HepG2 (cell line): ENCODE data around the gene CRAMP1. TPM values are rescaled to one million over a fixed set of nuclear protein-coding genes. Genes with fewer than 3 reads are reported as not detected.

ENCODE experiments used
- ATAC-seq: fragments of 200-7000 bp; cut with Tn5 transposase; 3 replicates; pipeline ENCODE4 v1.9.1; 2020; ENCODE audit warnings: mild to moderate bottlenecking, moderate library complexity
- BruUV-seq: library from RNA; stranded (reverse); fragments of 400-500 nt; replicated peaks from 2 replicates; lab custom pipeline; 2021; lab: Mats Ljungman, UMichigan
- CTCF ChIA-PET: fragments of 300-600 bp; formaldehyde crosslinking; extraction: SDS; loops from one replicate; lab custom pipeline; 2021; ENCODE audit warnings: low total read pairs, inconsistent platforms, low intra/inter-chr PET ratio; lab: Yijun Ruan, JAX
- POLR2A ChIA-PET: fragments of 350-600 bp; sonication (Branson Sonifier 250); formaldehyde crosslinking; loops from one replicate; lab custom pipeline; 2020; ENCODE audit warnings: antibody characterized with exemption, inconsistent platforms; lab: Yijun Ruan, JAX
- DNase-seq: peaks from one replicate; pipeline ENCODE4 v3.0.0-alpha.2; 2015; ENCODE audit warnings: low spot score
- FAIRE-seq: peaks from 3 replicates; lab custom pipeline; 2011; peaks lifted over from hg19 to GRCh38; lab: Jason Lieb, UNC
- H2AFZ ChIP-seq: one replicate; pipeline ENCODE4 v1.6.1; 2011; ENCODE audit warnings: low read length, inconsistent platforms
- H3K27ac ChIP-seq: fragments of 300-600 bp; 3 replicates; pipeline ENCODE4 v1.8.0; 2011; ENCODE audit warnings: mixed run types, mild to moderate bottlenecking, mixed read lengths, low read length, inconsistent platforms; ENCODE audit not compliant: insufficient read depth; ENCODE audit errors: extremely low read length
- H3K27me3 ChIP-seq, 2 experiments: fragments of 200-600 bp in 1 of 2; 2 replicates in 1 of 2; 3 replicates in 1 of 2; pipeline versions ENCODE4 v1.6.0 to v1.8.0; 2011; ENCODE audit warnings: low read length in 2 of 2, mild to moderate bottlenecking in 2 of 2, moderate library complexity in 2 of 2, inconsistent platforms in 1 of 2; ENCODE audit not compliant: insufficient read depth in 2 of 2, control insufficient read depth in 1 of 2
- H3K36me3 ChIP-seq, 2 experiments: fragments of 200-600 bp in 1 of 2; replicated peaks in 1 of 2; 2 replicates in 1 of 2; 3 replicates in 1 of 2; pipeline versions ENCODE4 v1.5.1 to v1.8.0; 2011; ENCODE audit warnings: low read length in 2 of 2, inconsistent platforms in 1 of 2; ENCODE audit not compliant: insufficient read depth in 2 of 2, control insufficient read depth in 1 of 2
- H3K4me1 ChIP-seq: 2 replicates; pipeline ENCODE4 v1.5.1; 2012; ENCODE audit warnings: low read length, inconsistent platforms; ENCODE audit not compliant: insufficient read depth
- H3K4me2 ChIP-seq: 2 replicates; pipeline ENCODE4 v1.6.0; 2011; ENCODE audit warnings: low read depth, low read length, inconsistent platforms
- H3K4me3 ChIP-seq, 3 experiments: fragments of 200-600 bp in 1 of 3; sonication (generic), shearing (Covaris generic) in 1 of 3; replicated peaks in 1 of 3; 2 replicates each; pipeline ENCODE4 v1.5.1; 2011 to 2016; ENCODE audit warnings: low read length in 3 of 3, inconsistent platforms in 2 of 3, low read depth in 2 of 3, mild to moderate bottlenecking in 2 of 3, control low read depth in 1 of 3, mixed read lengths in 1 of 3; ENCODE audit not compliant: insufficient read depth in 1 of 3
- H3K79me2 ChIP-seq: one replicate; pipeline ENCODE4 v1.6.1; 2011; ENCODE audit warnings: low read length, inconsistent platforms; ENCODE audit not compliant: insufficient read depth
- H3K9ac ChIP-seq: 2 replicates; pipeline ENCODE4 v1.6.0; 2011; ENCODE audit warnings: mild to moderate bottlenecking, low read depth, low read length, inconsistent platforms; ENCODE audit not compliant: insufficient read depth
- H3K9me3 ChIP-seq: 2 replicates; pipeline ENCODE4 v1.5.1; 2012; ENCODE audit warnings: mild to moderate bottlenecking, low read length
- H4K20me1 ChIP-seq: 2 replicates; pipeline ENCODE4 v1.6.0; 2011; ENCODE audit warnings: inconsistent platforms, mild to moderate bottlenecking, low read length, moderate library complexity; ENCODE audit not compliant: insufficient read depth
- DMTF1 ChIP-seq: sonication (generic); formaldehyde crosslinking; IDR thresholded peaks from 2 replicates; pipeline ENCODE4 v1.4.0; 2020; ENCODE audit warnings: mild to moderate bottlenecking, missing genetic modification reagents
- GMEB2 ChIP-seq: IDR thresholded peaks from 2 replicates; pipeline ENCODE4 v1.6.1; 2016; ENCODE audit warnings: missing biosample characterization, missing genetic modification reagents, low read depth
- MYPOP ChIP-seq: sonication (generic); formaldehyde crosslinking; IDR thresholded peaks from 2 replicates; pipeline ENCODE4 v1.8.1; 2023; ENCODE audit warnings: mild to moderate bottlenecking, moderate library complexity, missing genetic modification reagents
- NFE2L1 ChIP-seq: sonication (generic); formaldehyde crosslinking; IDR thresholded peaks from 2 replicates; pipeline ENCODE4 v1.4.0; 2020; ENCODE audit warnings: missing genetic modification reagents, mild to moderate bottlenecking, borderline replicate concordance
- PLRG1 ChIP-seq: fragments of 450-650 bp; conservative IDR thresholded peaks from 2 replicates; pipeline ENCODE4 v1.6.1; 2016
- SNAI1 ChIP-seq: sonication (generic); formaldehyde crosslinking; IDR thresholded peaks from 2 replicates; pipeline ENCODE4 v1.5.0; 2020; ENCODE audit warnings: mild to moderate bottlenecking, missing genetic modification reagents, borderline replicate concordance
- SPEN ChIP-seq: sonication (generic); formaldehyde crosslinking; IDR thresholded peaks from 2 replicates; pipeline ENCODE4 v1.5.1; 2020; ENCODE audit warnings: low read depth, mild to moderate bottlenecking, missing genetic modification reagents
- TCF12 ChIP-seq, 2 experiments: fragments of 450-650 bp in 1 of 2; sonication (generic) in 1 of 2; formaldehyde crosslinking in 1 of 2; IDR thresholded peaks; 2 replicates each; pipeline versions ENCODE4 v1.6.1 to v1.8.0; 2017 to 2022; ENCODE audit warnings: antibody characterized with exemption in 1 of 2, mild to moderate bottlenecking in 1 of 2, missing genetic modification reagents in 1 of 2, moderate library complexity in 1 of 2
- ZNF30 ChIP-seq: sonication (generic); formaldehyde crosslinking; IDR thresholded peaks from 2 replicates; pipeline ENCODE4 v1.5.0; 2020; ENCODE audit warnings: mild to moderate bottlenecking, missing genetic modification reagents
- ZNF598 ChIP-seq: sonication (generic); formaldehyde crosslinking; IDR thresholded peaks from 2 replicates; pipeline ENCODE4 v1.5.1; 2020; ENCODE audit warnings: mild to moderate bottlenecking, missing genetic modification reagents, borderline replicate concordance
- ZNF605 ChIP-seq: sonication (generic); formaldehyde crosslinking; IDR thresholded peaks from 2 replicates; pipeline ENCODE4 v1.8.0; 2022; ENCODE audit warnings: mild to moderate bottlenecking, missing genetic modification reagents
- ZNF670 ChIP-seq: sonication (generic); formaldehyde crosslinking; IDR thresholded peaks from 2 replicates; pipeline ENCODE4 v1.8.0; 2022; ENCODE audit warnings: mild to moderate bottlenecking, missing genetic modification reagents, borderline replicate concordance
- ZNF713 ChIP-seq: sonication (generic); formaldehyde crosslinking; IDR thresholded peaks from 2 replicates; pipeline ENCODE4 v1.4.0; 2020; ENCODE audit warnings: mild to moderate bottlenecking, missing genetic modification reagents
- ZNF879 ChIP-seq: sonication (generic); formaldehyde crosslinking; IDR thresholded peaks from 2 replicates; pipeline ENCODE4 v1.8.1; 2023; ENCODE audit warnings: missing genetic modification reagents
- ZSCAN22 ChIP-seq: sonication (generic); formaldehyde crosslinking; IDR thresholded peaks from 2 replicates; pipeline ENCODE4 v1.4.0; 2020; ENCODE audit warnings: mild to moderate bottlenecking, missing genetic modification reagents
- WGBS: methylation state at CpG from one replicate; pipeline ENCODE4 v1.1.6; 2017; ENCODE audit warnings: low lambda C conversion rate; 5-methylcytosine and 5-hydroxymethylcytosine counted together
- in situ Hi-C: cut with HindIII; loops from 2 replicates; pipeline ENCODE4 v1.10.0; 2017; ENCODE audit warnings: low pct_unique_long_range_greater_than_20kb; ENCODE audit not compliant: extremely low pct_ligation_motif_present
- intact Hi-C: fragments of 100-400 bp; cut with micrococcal nuclease; formaldehyde crosslinking; loops from one replicate; pipeline ENCODE4 v1.10.0; 2022; ENCODE audit not compliant: unreplicated experiment
- polyA plus RNA-seq, 8 experiments: library from polyadenylated mRNA; depleted of rRNA in 3 of 8; stranded (reverse) in 7 of 8; unstranded in 1 of 8; fragments of >200 nt; fragmentation: Illumina TruSeq in 4 of 8; extraction: Trizol in 4 of 8; gene quantifications; 2 replicates each; pipeline versions ENCODE4 v1.2.1 to v1.2.3, GENCODE V29; 2011 to 2016; ENCODE audit warnings: low read depth in 4 of 8, missing spikeins in 1 of 8, mixed read lengths in 1 of 8; ENCODE audit not compliant: insufficient read depth in 1 of 8
- total RNA-seq, 5 experiments: library from RNA; depleted of rRNA; stranded (reverse); fragments of >200 nt; fragmentation: Illumina TruSeq; extraction: Trizol; gene quantifications; 2 replicates each; pipeline ENCODE4 v1.2.3, GENCODE V29; 2016; ENCODE audit warnings: low read depth in 1 of 5

Gene CRAMP1
- total and polyA plus RNA-seq, 2 of the 13 experiments (the other 11 are each of a cell fraction or from before 2014, with no cell fraction given), result 6.8 to 9.7 TPM

- H3K9me3 ChIP-seq, result no peaks in the 10 kb centered on the region
- WGBS, result 98% methylated on average over 14 of the region's 20 CpGs
- in situ Hi-C loops, result no loop called here
- intact Hi-C loops, result no loop called here
- H3K27me3 ChIP-seq, result no peaks in the 10 kb centered on the region
- H3K4me2 ChIP-seq, result no peak overlapping the region
- no peak overlapping the region for H3K4me3 ChIP-seq
- no peak for ATAC-seq
- no peaks in the 10 kb centered on the region for H4K20me1 ChIP-seq
- no peak overlapping the region for H2AFZ ChIP-seq
- H3K9ac ChIP-seq, result no peak overlapping the region
- TF ChIP-seq GMEB2, result no peak
- TF ChIP-seq, all 625 proteins: peak for 0
- Histone ChIP-seq H3K27ac (no peak overlapping the region), H3K79me2 (no peaks in the 10 kb centered on the region), H3K36me3 (peaks cover 23 to 72% of the 10 kb centered on the region in 2 experiments), H3K4me1 (no peaks in the 10 kb centered on the region)
- DNase-seq, result no peak
- BruUV-seq, result no TSS peak
- FAIRE-seq, result no peak
- POLR2A ChIA-PET, result no interaction called here
- CTCF ChIA-PET, result no interaction called here
These were observed 50.4 kb downstream of the CRAMP1 start for GRCh38 chr16:1662543-1662942.

GRCh38 chr16:1665829-1666228 lies 53.7 kb downstream of the CRAMP1 start:
- H3K4me1 ChIP-seq, result no peaks in the 10 kb centered on the region
- H3K36me3 ChIP-seq, result peaks cover 32 to 89% of the 10 kb centered on the region in 2 experiments
- no TSS peak for BruUV-seq
- no peaks in the 10 kb centered on the region for H3K9me3 ChIP-seq
- no peaks in the 10 kb centered on the region for H3K79me2 ChIP-seq
- no peak overlapping the region for H3K27ac ChIP-seq
- no peak overlapping the region for H2AFZ ChIP-seq
- H3K4me3 ChIP-seq, result no peak overlapping the region
- FAIRE-seq, result no peak
- no peak for ATAC-seq
- 100% methylated on average over 4 of the region's 15 CpGs for WGBS
- CTCF ChIA-PET, result no interaction called here
- H4K20me1 ChIP-seq, result no peaks in the 10 kb centered on the region
- no peak overlapping the region for H3K9ac ChIP-seq
- intact Hi-C loops (no loop called here), in situ Hi-C loops (no loop called here)
- DNase-seq, result no peak
- H3K27me3 ChIP-seq, result no peaks in the 10 kb centered on the region
- POLR2A ChIA-PET, result no interaction called here
- no peak overlapping the region for H3K4me2 ChIP-seq
- TF ChIP-seq PLRG1 (no peak), DMTF1 (CRISPR knock-in tag) (no peak), ZNF670 (CRISPR knock-in tag) (no peak), ZSCAN22 (no peak), ZNF598 (CRISPR knock-in tag) (no peak), MYPOP (CRISPR knock-in tag) (no peak), SPEN (no peak), ZNF30 (CRISPR knock-in tag) (no peak), ZNF713 (CRISPR knock-in tag) (no peak), SNAI1 (no peak), ZNF605 (CRISPR knock-in tag) (no peak), ZNF879 (CRISPR knock-in tag) (no peak), TCF12 (IDR thresholded peaks at IDR 0.05) (no peak), TCF12 (CRISPR knock-in tag; IDR thresholded peaks at IDR 0.05) (no peak), NFE2L1 (CRISPR knock-in tag) (no peak)
